Transverse colon (tissue), 4 donors: ENCODE results near the gene GAB1.

ENCODE experiments used
- EP300 ChIP-seq: sonication (generic); formaldehyde crosslinking; IDR thresholded peaks from one replicate; pipeline ENCODE4 v1.6.1; 2017; ENCODE audit warnings: antibody characterized with exemption, low read depth
- POLR2A ChIP-seq: fragments of 450-650 bp; IDR thresholded peaks from one replicate; pipeline ENCODE4 v1.6.1; 2016; ENCODE audit warnings: antibody characterized with exemption, mild to moderate bottlenecking, moderate library complexity
- POLR2AphosphoS5 ChIP-seq, 3 donors: sonication (generic); formaldehyde crosslinking; IDR thresholded peaks; one replicate each; pipeline ENCODE4 v1.6.1; 2016; ENCODE audit warnings: antibody characterized with exemption in 3 of 3
- TF ChIP-seq, protein P1 (sequence below), 5 experiments: fragments of 200-600 bp in 3 of 5; fragments of 450-650 bp in 2 of 5; sonication (generic) in 3 of 5; IDR thresholded peaks; 1 replicate in 2 of 5; 2 replicates in 3 of 5; pipeline ENCODE4 v1.5.1; 2016 to 2017; ENCODE audit warnings: antibody characterized with exemption in 5 of 5, inconsistent platforms in 3 of 5, mild to moderate bottlenecking in 2 of 5, moderate library complexity in 1 of 5

DNA sequence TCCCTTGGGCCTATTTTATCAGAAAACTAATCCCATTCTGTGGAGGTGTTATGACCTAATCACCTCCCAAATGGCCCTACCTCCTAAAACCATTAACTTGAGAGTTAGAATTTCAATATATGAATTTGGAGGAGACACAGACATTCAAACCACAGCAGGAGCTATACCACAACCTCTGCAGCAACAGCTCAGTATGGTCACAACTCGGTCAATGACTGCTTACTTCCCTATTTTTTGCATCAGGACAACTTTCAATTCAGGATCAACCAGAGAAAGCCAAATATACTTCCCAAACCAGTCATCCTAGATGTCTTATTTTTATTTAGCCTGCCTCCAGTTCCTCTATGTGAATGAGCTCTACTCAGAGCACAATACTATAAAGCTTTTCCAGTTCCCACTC lies 165.6 kb downstream of the GAB1 start:
- TF ChIP-seq EP300, result no peak
- TF ChIP-seq, protein P1, sequence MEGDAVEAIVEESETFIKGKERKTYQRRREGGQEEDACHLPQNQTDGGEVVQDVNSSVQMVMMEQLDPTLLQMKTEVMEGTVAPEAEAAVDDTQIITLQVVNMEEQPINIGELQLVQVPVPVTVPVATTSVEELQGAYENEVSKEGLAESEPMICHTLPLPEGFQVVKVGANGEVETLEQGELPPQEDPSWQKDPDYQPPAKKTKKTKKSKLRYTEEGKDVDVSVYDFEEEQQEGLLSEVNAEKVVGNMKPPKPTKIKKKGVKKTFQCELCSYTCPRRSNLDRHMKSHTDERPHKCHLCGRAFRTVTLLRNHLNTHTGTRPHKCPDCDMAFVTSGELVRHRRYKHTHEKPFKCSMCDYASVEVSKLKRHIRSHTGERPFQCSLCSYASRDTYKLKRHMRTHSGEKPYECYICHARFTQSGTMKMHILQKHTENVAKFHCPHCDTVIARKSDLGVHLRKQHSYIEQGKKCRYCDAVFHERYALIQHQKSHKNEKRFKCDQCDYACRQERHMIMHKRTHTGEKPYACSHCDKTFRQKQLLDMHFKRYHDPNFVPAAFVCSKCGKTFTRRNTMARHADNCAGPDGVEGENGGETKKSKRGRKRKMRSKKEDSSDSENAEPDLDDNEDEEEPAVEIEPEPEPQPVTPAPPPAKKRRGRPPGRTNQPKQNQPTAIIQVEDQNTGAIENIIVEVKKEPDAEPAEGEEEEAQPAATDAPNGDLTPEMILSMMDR (IDR thresholded peaks at IDR 0.05), result no peak
- no peak for TF ChIP-seq POLR2A
- no peak for TF ChIP-seq POLR2AphosphoS5 (IDR thresholded peaks at IDR 0.05)
